ENCODE results near the gene SHC2.

DNA sequence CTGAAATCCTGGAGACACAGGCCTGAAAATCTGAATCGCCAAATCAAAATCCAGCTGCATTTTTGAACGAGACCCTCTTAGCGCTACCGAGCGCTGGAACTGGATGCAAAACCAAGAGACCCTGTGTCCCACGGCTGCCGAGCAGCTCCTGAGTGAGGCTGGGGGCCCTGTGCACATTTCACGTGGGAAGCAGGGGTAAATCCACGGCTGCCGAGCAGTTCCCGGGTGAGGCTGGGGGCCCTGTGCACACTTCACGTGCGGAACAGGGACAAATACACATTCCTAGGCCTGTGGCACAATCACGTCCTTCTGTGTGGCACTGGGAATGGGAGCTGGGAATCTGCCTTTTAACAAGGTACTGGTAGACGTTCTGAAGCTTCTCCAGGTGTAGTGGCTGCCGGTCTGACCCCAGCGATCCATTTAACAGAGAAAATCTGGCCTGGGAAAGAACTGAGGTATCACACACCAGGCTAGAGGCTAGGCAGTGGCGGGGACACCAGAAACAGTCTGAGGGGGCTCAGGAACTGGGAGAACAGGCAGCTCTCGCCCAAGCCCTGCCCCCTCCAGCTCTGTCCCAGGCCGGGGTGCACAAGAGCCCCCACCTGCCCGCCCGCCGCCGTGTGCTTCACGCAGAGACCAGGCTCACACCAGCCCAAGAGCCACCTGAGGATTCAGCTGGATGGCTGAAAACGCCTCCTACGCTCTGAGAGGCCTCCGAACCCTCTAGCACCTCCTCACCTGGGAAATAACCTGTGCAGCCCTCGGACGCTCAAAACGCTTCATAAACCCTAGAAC, 40.9 kb downstream of the SHC2 start:
- TF ChIP-seq, protein P1, sequence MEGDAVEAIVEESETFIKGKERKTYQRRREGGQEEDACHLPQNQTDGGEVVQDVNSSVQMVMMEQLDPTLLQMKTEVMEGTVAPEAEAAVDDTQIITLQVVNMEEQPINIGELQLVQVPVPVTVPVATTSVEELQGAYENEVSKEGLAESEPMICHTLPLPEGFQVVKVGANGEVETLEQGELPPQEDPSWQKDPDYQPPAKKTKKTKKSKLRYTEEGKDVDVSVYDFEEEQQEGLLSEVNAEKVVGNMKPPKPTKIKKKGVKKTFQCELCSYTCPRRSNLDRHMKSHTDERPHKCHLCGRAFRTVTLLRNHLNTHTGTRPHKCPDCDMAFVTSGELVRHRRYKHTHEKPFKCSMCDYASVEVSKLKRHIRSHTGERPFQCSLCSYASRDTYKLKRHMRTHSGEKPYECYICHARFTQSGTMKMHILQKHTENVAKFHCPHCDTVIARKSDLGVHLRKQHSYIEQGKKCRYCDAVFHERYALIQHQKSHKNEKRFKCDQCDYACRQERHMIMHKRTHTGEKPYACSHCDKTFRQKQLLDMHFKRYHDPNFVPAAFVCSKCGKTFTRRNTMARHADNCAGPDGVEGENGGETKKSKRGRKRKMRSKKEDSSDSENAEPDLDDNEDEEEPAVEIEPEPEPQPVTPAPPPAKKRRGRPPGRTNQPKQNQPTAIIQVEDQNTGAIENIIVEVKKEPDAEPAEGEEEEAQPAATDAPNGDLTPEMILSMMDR (conservative IDR thresholded peaks at IDR 0.05; ENCODE audit: low read depth, low read length), result no peak
- TF ChIP-seq EZH2phosphoT487 (IDR thresholded peaks at IDR 0.05; ENCODE audit: borderline replicate concordance, low read length), result no peak

Data from PC-3 (cell line).